Upper lobe of left lung (tissue), 4 donors: ENCODE data around the gene SLC30A9.

ENCODE experiments used
- CTCF ChIP-seq, 6 experiments: fragments of 450-650 bp in 4 of 6; fragments of 200-600 bp in 2 of 6; sonication (generic) in 2 of 6; IDR thresholded peaks; one replicate each; pipeline ENCODE4 v1.5.1; 2016 to 2019; ENCODE audit warnings: antibody characterized with exemption in 6 of 6
- EP300 ChIP-seq, 4 donors: sonication (generic); formaldehyde crosslinking; IDR thresholded peaks; one replicate each; pipeline ENCODE4 v1.5.1; 2017; ENCODE audit warnings: antibody characterized with exemption in 4 of 4, control low read depth in 2 of 4
- POLR2A ChIP-seq, 4 donors: fragments of 450-650 bp; IDR thresholded peaks; one replicate each; pipeline ENCODE4 v1.5.1; 2016 to 2017; ENCODE audit warnings: antibody characterized with exemption in 4 of 4, mild to moderate bottlenecking in 2 of 4
- POLR2AphosphoS5 ChIP-seq, 2 donors: sonication (generic); formaldehyde crosslinking; IDR thresholded peaks; one replicate each; pipeline ENCODE4 v1.5.1; 2017; ENCODE audit warnings: antibody characterized with exemption in 2 of 2

DNA sequence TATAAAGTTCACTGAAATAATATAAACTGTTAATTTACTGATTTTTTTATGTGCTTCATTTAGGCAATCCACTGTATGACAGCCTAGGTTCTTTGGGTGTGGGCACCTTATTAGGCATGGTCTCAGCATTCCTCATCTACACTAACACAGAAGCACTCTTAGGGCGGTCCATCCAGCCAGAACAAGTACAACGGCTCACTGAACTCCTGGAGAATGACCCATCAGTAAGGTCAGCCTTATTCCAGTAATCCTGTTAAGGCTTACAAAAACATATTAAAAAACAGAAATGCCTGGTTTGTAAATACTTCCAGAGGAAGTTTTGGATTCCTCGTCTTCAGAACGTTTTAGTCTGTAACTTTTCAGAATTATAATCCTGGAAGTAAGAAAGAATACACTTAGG is 80.1 kb downstream of the SLC30A9 start:
- no peak for TF ChIP-seq EP300 (IDR thresholded peaks at IDR 0.05)
- no peak for TF ChIP-seq CTCF (IDR thresholded peaks at IDR 0.05)
- TF ChIP-seq POLR2A (IDR thresholded peaks at IDR 0.05) = no peak
- TF ChIP-seq POLR2AphosphoS5 (IDR thresholded peaks at IDR 0.05) = no peak
